ENCODE results near the gene VAV3.

The VAV3 gene

GRCh38 chr1:107588321-107588720 lies 376.7 kb downstream of the VAV3 start:
- H3K27ac ChIP-seq: no peak overlapping the region

GRCh38 chr1:107575226-107575625 lies 389.8 kb downstream of the VAV3 start:
- no peak for TF ChIP-seq CTCF (conservative IDR thresholded peaks at IDR 0.05)
- H3K27ac ChIP-seq: no peak overlapping the region

More at GRCh38 chr1:107588321-107588720, 376.7 kb downstream of the VAV3 start:
- TF ChIP-seq CTCF (conservative IDR thresholded peaks at IDR 0.05): no peak

GRCh38 chr1:107574044-107574443 lies 390.9 kb downstream of the VAV3 start:
- TF ChIP-seq CTCF (conservative IDR thresholded peaks at IDR 0.05): no peak
- H3K27ac ChIP-seq: no peak overlapping the region

DNA sequence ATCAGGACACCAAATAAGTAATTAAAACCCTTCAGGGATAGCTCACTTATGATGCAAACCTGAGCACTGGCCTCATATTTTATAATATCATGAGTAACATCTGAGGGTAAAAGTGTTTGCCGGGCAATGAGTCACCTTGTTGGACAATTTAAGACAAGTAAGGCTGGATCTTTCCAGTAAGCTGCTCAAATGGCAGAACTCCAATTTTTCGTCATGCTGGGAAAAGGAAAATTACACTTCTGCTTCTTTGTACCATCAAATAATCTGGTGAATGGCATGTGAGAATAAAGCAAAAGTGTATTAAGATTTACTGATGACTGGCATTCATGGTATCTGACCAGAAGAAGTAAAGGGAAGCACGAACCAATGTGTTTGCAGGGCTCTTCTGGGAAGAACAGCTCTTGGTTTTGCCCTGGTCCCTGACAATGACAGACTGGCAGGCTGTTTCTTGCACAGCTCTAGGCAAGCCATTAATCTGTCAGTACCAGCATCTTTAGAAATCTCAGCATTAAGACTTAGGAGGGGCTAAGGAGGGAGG lies 392.2 kb downstream of the VAV3 start:
- TF ChIP-seq CTCF (conservative IDR thresholded peaks at IDR 0.05): no peak
- peak overlapping the region; percentile 45 for H3K27ac ChIP-seq

DNA sequence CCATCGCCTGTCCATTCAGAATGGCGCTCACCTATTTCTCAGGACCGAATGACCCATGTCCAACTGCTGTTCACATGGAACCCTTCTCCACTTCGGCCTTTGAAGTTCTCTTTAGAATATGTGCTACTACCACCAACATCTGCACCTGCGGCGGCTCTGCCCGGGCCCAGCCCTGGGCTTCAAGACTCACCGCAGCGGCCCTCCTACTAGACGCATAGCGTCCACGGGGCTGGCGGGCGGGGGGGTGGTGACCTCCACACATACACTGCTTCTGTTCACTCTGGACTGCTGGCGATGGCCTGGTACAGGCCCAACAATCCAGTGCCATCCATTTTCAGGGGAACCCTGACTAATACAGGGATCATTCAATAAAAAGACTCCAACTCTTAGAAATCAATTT lies 394.2 kb downstream of the VAV3 start:
- TF ChIP-seq CTCF (conservative IDR thresholded peaks at IDR 0.05): no peak
- no peak overlapping the region for H3K27ac ChIP-seq

DNA sequence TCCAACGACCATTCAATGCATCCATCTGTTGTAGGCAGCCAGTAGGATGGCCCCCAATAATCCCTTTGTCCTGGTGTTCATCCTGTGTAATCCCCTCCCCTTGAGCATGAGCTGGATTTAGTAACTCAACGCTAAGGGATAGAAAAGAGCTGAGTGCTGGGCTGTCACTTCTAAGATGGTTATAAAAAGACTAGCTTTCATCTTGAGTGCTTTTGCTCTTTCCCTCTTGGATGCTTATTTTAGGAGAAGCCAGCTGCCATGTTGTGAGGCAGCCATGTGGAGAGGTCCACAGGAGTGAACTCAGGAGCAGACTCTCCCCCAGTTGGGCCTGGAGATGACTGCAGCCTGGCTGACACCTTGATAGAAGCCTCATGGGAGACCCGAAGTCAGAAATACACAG lies 401.5 kb downstream of the VAV3 start:
- no peak overlapping the region for H3K27ac ChIP-seq
- no peak for TF ChIP-seq CTCF (conservative IDR thresholded peaks at IDR 0.05)

- TF ChIP-seq CTCF (conservative IDR thresholded peaks at IDR 0.05): no peak
- H3K27ac ChIP-seq: no peak overlapping the region
Measured at GRCh38 chr1:107559881-107560280, 405.1 kb downstream of the VAV3 start.
